GM19043 (cell line): ENCODE measurements around the gene KNDC1.
"Not testable (repeated sequence)": the region's sequence is repeated elsewhere in the genome, so short reads cannot be mapped to it uniquely, and the experiment has no call there.

ENCODE experiments used
- ATAC-seq: cut with Tn5 transposase; IDR thresholded peaks from one replicate; pipeline ENCODE4 v1.9.1; 2021; ENCODE audit warnings: low read depth; ENCODE audit not compliant: unreplicated experiment

The KNDC1 gene

DNA sequence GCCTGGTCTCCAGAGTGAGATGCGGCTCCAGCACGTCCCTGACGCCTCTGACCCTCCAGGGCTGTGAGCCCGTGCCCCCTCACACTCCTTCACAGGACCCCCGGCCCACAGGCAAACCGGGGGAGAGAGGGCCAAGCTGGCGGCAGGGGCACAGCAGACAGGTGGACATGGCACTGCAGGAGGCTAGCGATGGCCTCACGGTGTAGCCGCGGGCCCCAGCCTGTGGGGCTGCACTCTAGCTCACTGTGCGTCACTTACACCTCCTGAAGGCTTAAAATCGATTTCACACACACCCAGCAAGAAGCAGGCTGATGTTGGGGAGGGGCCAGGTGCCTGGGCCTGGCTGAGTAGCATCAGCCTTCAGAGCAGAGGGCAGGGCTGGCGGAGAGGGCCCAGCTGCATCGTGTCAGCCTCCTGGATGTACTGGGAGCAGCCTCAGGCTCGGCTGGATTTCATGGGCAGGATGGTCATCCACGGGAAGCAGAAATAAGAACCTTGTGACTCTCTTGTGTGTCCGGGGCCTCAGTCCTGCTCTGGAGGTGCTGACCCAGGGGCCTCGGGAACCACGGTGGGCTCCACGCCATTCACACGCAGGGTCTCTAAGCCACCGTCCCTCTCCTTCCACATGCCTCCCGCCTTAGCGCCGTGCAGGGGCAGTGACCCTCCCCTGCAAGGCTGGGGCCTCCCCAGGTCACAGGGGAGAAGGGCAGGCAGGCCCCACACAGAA, 19.4 kb upstream of the KNDC1 start:
- no peak for ATAC-seq

DNA sequence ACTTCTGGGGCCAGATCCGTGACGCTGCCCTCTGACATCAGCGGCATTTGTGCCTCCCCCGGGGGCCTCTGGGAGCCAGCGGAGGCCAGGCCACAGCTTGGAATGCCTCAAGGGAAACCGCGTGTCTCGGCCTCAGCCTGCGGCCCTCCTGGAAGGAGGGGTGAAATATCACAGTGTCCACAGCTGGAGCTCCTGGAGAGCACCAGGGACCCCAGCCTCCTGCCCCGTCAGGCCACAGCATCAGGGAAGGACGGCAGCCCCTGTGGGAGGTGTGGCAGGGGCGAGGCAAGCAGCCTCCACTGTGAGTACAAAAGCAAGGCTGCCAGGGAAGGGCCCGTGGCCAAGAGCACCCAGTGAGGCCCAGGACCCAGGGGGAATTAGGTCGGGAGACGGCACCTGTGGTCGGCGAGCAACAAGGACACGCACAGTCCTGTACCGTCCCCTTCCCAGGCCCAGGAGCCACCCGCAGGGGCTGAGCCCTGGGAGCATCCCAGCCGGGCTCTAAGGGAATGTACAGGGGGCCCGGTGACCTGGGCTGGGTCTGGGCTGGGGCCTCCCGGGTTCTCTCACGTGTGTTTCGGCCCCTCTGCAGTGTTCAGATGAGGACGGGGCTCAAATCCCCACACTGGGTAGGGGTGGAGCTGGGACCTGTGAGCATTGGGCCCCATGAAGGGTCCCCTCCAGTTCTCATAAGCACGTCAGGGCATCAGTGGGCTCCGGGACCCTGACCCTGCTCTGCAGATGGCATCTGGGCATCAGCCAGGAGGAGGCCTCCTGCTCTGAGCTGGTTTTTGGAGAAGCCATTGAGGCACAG, 18.7 kb upstream of the KNDC1 start:
- ATAC-seq = no peak

DNA sequence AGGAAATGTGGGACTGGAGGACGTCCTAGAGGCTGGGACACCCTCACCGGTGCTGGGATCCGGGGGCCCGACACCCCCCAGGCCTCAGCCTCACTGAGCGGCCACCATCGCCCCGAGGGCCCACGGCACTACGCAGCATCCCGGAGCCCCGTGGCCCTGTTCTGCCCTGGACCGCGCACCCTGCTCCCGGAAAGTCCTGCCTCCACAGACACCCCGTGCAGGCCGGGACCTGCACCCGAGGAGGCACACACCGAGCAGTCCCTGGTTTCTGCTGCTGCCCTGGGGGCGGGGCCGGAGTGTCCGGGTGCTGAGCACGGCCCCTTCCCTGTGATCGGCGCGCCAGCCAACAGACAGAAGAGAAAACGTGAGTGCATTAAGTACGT, 18.1 kb upstream of the KNDC1 start:
- ATAC-seq = no peak

DNA sequence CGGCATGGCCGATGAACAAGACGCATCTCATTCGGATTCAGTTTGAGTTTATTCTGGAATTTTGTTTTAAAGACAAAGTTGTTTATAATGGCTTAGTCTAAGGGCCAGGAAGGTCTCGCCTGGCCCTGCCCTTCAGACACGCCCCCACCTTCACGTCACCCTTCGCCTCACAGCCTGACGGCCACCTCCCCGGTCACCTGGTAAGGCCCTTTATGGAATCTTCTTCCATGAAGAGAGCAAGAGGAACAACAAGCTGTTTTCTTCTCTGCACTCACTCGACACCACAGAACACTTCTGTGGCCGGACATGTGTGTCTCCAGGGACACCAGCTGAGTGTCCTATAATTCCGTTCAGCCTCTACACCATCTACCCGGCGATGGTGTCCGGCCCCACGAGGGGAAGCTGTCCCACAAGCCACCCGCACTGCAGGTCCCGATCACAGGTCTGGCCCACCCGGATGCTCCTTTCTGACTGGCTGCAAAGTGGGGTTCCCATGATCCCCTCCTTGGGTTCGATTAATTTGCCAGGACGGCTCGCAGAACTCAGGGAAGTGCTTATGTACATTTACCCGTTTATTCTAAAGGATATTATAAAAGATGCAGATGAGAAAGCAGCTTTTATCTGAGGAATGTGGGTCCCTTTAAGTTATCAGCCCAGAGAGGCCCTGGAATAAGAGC, 17.4 kb upstream of the KNDC1 start:
- no peak for ATAC-seq

DNA sequence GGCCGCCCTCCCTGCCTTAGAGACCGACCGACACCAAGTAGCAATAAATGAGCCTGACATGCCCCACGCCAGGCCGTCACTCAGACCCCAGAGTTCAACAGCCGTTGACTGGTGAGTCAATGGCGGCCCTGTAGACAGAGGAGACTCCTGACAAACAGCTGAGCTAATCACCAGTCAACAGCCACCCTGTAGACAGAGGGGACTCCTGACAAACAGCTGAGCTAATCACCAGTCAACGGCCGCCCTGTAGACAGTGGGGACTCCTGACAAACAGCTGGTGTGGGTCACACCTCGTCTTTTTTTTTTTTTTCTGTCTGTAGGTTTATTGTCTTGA, 16.9 kb upstream of the KNDC1 start:
- ATAC-seq = no peak

DNA sequence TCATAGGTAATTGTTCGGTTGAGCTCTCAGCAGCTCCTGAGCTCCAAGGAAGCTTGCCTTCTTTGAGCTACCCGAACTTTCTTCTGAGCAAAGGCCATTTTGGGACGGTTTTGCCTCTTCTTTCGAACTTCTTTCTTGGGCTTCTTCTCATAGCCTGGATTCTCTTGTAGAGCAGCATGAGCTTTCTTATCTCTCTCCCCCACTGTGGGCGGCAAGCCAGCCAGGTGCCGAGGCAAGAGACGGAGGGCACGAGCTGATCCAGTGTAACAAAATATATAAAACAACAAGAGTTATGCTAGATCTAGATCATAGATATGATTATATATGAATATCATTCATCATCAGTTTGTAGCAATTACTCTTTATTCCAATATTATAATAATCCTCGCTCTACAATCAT, 16.5 kb upstream of the KNDC1 start:
- ATAC-seq = no peak

DNA sequence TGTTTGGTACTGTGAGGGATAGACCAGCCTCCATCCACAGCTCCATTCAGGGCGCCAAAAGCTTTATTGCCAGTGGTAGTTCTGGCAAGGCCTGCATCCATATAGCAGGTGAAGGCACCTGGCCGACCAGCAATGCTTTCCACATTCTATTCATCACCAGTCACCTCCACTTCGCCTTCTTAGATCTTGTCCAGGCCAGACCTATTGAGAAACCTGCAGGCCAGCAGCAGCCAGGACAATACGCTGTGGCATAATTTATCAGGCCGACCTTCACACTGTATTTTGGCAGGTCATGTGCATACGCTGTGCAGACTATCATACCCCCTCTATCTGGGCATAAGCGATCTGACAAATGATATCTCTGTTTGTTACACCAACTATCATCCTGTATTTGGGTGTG, 15.2 kb upstream of the KNDC1 start:
- ATAC-seq = no peak

DNA sequence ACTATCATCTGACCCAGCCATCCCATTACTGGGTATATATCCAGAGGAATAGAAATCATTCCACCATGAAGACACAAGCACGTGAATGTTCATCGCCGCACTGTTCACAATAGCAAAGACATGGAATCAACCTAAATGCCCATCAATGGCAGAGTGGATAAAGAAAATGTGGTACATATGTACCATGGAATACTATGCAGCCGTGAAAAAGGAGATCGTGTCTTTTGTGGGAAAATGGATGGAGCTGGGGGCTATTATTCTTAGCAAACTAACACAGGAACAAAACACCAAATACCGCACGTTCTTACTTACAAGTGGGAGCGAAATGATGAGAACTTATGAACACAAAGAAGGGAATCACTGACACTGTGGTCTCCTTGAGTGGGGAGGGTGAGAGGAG, 9.8 kb upstream of the KNDC1 start:
- ATAC-seq = no peak

DNA sequence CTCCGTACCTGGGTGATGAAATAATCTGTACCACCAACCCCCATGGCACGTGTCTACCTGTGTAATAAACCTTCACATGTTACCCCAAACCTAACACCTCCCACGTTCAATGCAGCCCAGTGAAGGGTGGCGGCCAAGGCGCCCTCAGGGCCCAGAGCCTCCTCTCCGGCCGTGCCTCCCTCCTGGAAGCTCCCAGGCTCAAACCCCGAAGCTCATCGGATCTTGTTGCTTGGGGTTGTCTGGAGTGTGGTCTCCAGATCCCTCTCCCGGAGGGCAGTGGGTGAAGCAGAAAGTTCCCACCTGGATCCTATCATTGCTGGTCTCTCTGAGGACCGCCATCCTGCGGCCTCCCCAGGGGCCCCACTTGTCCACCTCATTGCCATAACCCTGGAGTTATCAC, 9.4 kb upstream of the KNDC1 start:
- no peak for ATAC-seq

DNA sequence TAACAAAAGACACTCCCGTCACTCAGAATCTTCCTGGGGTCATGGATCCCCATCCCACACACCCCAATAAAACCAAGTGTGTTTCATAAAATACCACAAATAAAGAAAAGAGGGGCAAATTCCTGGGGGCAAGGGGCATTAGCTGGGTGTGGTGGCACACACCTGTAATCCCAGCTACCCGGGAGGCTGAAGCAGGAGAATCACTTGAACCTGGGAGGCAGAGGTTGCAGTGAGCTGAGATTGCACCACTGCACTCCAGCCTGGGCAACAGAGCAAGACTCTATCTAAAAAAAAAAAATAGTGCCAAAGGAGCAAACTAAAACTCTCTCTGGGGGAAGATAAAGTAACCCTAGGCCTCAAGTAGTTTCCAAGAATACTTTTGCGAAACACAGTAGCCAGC, 8.9 kb upstream of the KNDC1 start:
- ATAC-seq = not testable (repeated sequence)

DNA sequence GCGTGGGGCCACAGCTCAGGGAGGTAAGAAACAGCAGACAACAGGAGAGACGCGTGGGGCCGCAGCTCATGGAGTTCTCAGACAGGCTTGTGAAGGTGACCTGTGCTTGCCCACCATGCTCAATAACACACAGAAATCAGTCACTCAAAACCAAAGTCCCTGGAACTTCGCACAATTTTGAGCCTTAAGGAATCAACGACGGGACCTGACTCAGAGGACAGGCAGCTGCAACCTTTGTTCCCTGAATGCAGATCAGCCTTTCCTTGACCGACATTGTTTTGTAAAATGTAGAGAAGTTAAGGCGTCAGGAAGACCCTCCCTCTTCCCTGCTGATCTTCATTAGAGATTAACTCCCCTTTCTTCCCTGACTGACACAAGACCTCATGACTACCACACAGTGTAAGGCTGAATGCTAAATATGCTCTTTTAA, 8.5 kb upstream of the KNDC1 start:
- ATAC-seq = no peak

DNA sequence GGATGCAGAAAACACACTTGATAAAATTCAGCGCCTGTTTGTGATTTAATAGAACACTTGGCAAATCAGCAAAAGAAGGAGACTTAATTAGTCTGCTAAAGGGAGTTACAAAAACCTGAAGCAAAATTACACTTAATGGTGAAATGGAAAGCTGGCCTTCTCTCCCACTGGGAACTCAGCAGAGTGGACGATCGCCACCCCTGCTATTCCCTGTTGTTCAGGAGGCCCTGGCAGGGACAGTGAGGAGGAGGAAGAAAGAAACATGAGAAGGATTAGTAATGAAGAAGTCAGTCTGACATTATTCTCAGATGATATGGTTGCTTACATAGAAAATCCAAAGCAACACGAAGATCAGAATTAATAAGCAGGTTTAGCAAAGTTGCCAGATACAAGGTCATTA, 5.6 kb upstream of the KNDC1 start:
- no peak for ATAC-seq

DNA sequence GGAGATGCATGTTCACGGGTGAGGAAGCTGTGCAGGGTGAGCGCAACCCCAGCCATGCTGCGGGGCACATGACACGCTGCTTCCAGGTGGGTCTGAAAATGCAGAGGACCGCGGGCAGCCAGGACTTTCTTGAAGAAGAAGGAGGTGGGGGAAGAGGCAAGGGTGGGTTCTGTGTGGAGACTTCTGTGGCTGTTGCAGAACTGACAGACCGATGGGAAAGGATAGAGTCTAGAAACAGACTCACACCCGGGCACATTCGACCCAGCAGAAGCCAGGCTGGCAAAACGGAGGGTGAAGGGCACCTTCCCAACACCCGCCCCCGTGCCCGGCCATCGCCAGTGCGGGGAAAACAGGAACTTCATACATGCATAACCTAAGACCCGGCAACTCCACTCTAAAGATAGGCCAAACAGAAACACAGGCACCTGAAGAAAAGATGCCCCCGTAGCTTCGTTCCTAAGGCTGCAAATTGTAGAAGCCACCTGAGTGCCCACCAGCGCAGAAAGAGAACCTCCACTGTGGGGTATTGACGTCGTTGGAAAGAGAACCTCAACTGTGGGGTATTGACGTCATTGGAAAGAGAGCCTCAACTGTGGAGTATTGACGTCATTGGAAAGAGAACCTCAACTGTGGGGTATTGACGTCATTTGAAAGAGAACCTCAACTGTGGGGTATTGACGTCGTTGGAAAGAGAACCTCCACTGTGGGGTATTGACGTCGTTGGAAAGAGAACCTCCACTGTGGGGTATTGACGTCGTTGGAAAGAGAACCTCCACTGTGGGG, 4.8 kb upstream of the KNDC1 start:
- ATAC-seq = no peak

DNA sequence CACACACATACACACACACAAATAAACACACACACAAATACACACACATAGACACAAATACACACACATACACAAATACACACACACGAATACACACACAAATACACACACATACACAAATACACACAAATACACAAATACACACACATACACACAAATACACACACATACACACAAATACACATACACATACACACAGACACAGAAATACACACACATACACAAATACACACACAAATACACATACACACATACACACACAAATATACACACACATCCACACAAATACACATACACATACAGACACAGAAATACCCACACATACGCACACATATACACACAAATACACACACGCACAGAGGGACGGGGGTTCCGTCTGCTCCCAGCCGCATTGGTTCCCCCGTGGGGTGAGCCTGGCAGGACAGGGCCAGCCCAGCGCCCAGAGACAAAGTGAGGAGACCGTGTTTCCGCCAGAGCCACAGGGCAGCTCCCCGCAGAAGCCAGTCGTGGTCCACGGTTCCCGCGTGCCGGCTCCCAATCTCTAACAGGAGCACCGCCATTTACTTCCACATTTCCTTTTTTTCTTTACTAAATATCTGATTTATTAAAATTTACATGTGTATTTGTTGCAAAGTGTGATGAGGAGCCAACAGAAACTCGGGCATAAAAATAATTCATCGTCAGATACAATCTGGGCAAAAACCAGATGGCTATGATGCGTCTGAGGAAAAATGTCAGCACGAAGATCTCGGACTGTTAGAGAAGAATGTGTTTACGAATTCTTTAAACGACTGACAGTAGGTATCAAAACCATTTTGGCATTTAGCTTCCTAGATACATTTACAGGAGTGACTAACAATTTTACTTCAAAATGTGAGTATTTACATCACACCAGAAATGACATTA, 3.1 kb upstream of the KNDC1 start:
- no peak for ATAC-seq

DNA sequence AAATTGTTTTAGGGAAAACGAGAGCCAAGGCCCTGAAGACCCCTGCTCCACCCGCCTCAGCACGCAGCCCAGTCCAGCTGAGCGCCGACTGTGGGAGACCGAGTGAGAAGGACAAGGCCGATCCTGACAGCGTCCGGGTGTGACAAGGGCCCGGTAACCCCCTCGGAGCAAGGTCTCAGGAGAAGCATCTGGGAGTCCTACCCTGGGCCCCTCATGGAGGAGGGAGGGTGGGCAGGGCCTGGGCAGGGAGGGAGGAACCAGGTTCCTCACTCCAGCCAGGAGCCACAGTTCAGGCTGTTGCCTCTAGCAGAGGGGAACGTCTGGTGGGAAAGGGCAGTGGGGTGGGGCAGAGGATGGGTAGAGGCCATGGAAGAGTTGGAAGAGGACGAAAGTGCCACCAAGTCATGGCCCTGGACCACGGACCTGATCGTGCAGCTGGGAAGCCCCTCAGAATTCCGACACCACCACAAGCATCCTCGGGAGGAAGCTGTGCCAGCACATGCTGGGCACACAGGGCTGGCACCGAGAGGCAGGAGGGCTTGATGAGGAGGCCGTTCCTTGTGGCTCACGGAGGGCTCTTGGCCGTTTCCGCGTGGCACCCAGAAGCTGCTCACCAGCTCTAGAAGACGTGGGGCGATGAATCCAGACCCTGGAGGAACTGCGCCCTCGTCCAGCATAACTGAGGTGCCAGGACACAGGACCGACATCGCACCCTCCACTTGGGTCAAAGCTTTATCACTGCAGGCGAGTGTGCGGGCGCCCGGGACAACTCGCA, 2.2 kb upstream of the KNDC1 start:
- no peak for ATAC-seq

DNA sequence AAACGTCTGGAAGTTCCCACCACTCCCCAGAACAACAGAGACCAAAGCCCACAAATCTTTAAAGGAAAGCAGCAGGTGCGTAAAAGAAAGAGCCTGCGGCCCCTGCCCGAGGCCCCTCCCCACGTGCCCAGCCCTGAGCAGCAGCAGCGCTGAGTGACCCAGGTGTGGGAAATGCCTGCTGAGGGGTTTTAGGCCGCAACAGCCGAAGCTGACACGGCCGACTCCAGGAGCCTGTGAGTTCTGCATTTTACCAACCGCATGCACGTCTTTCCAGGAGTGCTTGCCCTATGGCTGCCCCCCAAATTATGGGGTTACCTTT, 1.6 kb upstream of the KNDC1 start:
- no peak for ATAC-seq

DNA sequence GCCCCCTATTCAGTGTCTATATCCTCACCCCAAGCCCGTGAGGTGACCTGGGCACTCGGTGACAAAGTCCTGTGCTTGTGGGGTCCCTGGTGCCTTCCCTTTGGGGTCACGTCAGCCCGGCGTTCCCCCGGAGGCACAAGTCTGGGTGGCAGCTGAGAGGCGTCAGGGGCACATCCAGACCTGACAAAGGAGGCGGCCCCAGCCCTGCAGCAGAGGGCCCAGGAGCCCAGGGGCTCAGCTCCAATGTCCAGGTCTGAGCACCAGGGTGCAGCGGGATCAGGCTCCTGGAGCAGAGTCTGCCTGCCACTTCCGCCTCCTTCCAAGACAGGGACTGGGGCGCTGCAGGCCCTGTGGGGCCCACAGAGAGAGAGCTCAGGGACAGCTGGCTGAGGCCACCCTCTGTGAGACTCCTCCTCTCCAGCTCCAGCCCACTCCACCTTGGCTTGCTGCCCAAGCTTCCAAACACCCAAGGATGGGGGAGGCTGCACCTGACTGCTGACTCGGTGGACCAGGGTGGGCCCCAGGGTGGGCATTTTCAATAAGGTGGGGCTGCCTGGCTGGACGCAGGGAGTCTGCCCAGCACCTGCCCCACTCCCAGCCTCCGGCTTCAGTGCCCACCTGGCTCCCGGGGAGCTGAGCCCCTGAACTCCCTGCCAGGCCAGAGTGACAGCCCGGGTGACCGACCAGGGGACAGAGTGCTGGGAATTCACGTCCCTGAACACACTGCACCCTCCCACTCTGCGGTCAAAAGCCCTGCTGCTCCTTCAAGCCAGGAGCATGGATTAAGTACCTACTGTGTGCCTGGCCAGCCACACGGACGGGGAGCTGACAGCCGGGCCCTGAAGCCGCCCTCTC, 1.0 kb upstream of the KNDC1 start:
- no peak for ATAC-seq

DNA sequence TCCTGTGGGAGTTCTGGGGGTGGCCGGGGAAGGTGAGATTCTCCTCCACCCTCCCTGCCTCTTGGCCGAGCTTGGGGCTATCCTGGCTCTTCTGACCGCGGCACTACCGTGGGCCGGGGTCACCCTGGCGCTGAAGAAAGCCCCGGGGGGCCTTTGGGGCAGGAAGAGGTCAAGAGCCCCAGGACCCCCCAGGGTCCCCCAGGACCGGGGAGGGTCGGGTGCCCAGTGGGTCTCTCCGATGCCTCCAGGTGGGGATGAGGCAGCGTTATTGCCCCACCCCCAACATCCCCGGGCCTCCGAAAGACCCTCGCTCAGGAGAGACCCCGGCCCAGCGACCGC, 439 bp upstream of the KNDC1 start:
- no peak for ATAC-seq
